ENCODE results near the gene LARGE2.

GRCh38 chr11:45906965-45907611, 15.4 kb upstream of the LARGE2 start, which contains the start of gene FREY1:
- TF ChIP-seq POLR2A (IDR thresholded peaks at IDR 0.05; ENCODE audit: insufficient read depth in 1 of 2, low read depth in 2 of 2, low read length in 2 of 2) (no peak), SMC3 (IDR thresholded peaks at IDR 0.05; ENCODE audit: low read length) (no peak), ZMYM3 (CRISPR knock-in tag; IDR thresholded peaks at IDR 0.05) (no peak), GATAD1 (CRISPR knock-in tag; IDR thresholded peaks at IDR 0.05) (no peak), BRD4 (CRISPR knock-in tag; IDR thresholded peaks at IDR 0.05) (no peak), ZNF282 (IDR thresholded peaks at IDR 0.05; ENCODE audit: partially characterized antibody) (no peak), ZNF232 (CRISPR knock-in tag; IDR thresholded peaks at IDR 0.05; ENCODE audit: borderline replicate concordance) (no peak)
- TF ChIP-seq, protein P1, sequence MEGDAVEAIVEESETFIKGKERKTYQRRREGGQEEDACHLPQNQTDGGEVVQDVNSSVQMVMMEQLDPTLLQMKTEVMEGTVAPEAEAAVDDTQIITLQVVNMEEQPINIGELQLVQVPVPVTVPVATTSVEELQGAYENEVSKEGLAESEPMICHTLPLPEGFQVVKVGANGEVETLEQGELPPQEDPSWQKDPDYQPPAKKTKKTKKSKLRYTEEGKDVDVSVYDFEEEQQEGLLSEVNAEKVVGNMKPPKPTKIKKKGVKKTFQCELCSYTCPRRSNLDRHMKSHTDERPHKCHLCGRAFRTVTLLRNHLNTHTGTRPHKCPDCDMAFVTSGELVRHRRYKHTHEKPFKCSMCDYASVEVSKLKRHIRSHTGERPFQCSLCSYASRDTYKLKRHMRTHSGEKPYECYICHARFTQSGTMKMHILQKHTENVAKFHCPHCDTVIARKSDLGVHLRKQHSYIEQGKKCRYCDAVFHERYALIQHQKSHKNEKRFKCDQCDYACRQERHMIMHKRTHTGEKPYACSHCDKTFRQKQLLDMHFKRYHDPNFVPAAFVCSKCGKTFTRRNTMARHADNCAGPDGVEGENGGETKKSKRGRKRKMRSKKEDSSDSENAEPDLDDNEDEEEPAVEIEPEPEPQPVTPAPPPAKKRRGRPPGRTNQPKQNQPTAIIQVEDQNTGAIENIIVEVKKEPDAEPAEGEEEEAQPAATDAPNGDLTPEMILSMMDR (CRISPR knock-in tag; IDR thresholded peaks at IDR 0.05) = no peak

All from HepG2 (cell line).